Naive B cell (primary cell): Measurements from ENCODE around the gene RNMT. TPM values are rescaled to one million over a fixed set of nuclear protein-coding genes. Genes with fewer than 3 reads are reported as not detected.

ENCODE experiments used
- ATAC-seq, 2 donors: fragments of 150-1000 bp; cut with Tn5 transposase; 2 replicates each; pipeline ENCODE4 v1.10.0; 2021; ENCODE audit warnings: low read depth in 2 of 2, mild to moderate bottlenecking in 2 of 2, moderate library complexity in 2 of 2
- DNase-seq: peaks from one replicate; pipeline ENCODE4 v3.0.0; 2022
- H3K27ac Mint-ChIP-seq, 6 donors: one replicate each; pipeline ENCODE4 v1.8.0; 2020 to 2022; ENCODE audit warnings: mild to moderate bottlenecking in 6 of 6, mixed read lengths in 6 of 6, moderate library complexity in 5 of 6, inconsistent platforms in 2 of 6
- H3K27me3 Mint-ChIP-seq, 3 donors: one replicate each; pipeline ENCODE4 v1.8.0; 2021 to 2022; ENCODE audit warnings: mixed read lengths in 3 of 3, mild to moderate bottlenecking in 1 of 3
- H3K36me3 Mint-ChIP-seq, 2 donors: one replicate each; pipeline ENCODE4 v1.8.0; 2020 to 2022; ENCODE audit warnings: mixed read lengths in 2 of 2, inconsistent platforms in 1 of 2, mild to moderate bottlenecking in 1 of 2
- H3K4me1 Mint-ChIP-seq, 3 donors: one replicate each; pipeline ENCODE4 v1.8.0; 2020 to 2022; ENCODE audit warnings: mixed read lengths in 3 of 3, inconsistent platforms in 1 of 3, mild to moderate bottlenecking in 1 of 3, moderate library complexity in 1 of 3
- H3K4me3 Mint-ChIP-seq, 8 donors: one replicate each; pipeline ENCODE4 v1.8.0; 2020 to 2022; ENCODE audit warnings: mild to moderate bottlenecking in 8 of 8, mixed read lengths in 8 of 8, moderate library complexity in 8 of 8, inconsistent platforms in 2 of 8
- H3K9me3 Mint-ChIP-seq, 7 donors: one replicate each; pipeline ENCODE4 v1.8.0; 2020 to 2022; ENCODE audit warnings: mixed read lengths in 7 of 7, mild to moderate bottlenecking in 5 of 7, inconsistent platforms in 2 of 7, moderate library complexity in 1 of 7
- polyA plus RNA-seq, 6 donors: library from polyadenylated mRNA; unstranded; fragments of 300-500 nt; fragmentation: Illumina TruSeq; gene quantifications; one replicate each; pipeline ENCODE4 v1.2.3, GENCODE V29; 2021; ENCODE audit warnings: low read depth in 6 of 6

The RNMT gene
- polyA plus RNA-seq, 6 donors from 2014 or later = 53.0 to 118 (median 104) TPM

DNA sequence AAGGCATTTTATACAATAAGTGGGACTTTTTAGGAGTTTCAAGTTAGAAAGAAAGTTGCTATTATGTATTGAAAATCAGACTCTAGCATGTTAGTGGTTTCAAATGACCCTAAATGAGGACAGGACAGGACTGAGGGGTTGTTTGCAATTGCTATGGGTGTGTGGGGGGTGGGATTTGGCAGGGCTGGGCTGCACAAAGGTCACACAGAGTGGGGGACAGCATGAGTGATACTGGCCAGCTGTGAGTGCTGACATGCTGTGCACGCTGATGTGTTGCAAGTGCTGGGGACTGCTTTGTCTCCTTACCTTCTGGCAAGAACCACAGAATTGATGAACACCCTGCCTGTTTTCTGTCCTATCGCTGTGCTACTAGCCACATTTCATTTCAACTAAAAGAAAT lies 29.8 kb downstream of the RNMT start:
- no peak overlapping the region for H3K4me3 Mint-ChIP-seq
- no peaks in the 10 kb centered on the region for H3K4me1 Mint-ChIP-seq
- H3K9me3 Mint-ChIP-seq = no peaks in the 10 kb centered on the region
- no peak for ATAC-seq
- no peak for DNase-seq
- no peaks in the 10 kb centered on the region for H3K27me3 Mint-ChIP-seq
- H3K27ac Mint-ChIP-seq = no peak overlapping the region
- peaks cover 44 to 50% of the 10 kb centered on the region in 2 donors for H3K36me3 Mint-ChIP-seq

DNA sequence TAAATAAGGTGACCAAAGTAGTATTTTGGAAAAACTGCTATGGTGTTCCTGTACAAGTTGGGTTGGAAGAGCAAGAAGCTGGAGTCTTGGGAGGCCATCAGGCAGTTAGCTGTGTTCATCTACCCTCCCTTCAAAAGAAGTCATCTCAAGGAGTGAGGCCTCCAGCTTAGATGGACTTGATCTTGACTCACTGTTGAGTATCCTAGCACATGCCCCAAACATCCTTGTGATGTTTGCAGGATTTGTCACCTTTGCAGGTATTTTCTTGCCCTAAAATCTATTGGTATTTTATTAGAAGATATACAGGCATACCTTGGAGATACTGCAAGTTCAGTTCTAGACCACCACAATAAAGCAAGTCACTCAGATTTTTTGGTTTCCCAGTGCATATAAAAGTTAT lies 30.2 kb downstream of the RNMT start:
- no peaks in the 10 kb centered on the region for H3K4me1 Mint-ChIP-seq
- H3K36me3 Mint-ChIP-seq = peaks cover 42 to 47% of the 10 kb centered on the region in 2 donors
- no peak for ATAC-seq

DNA sequence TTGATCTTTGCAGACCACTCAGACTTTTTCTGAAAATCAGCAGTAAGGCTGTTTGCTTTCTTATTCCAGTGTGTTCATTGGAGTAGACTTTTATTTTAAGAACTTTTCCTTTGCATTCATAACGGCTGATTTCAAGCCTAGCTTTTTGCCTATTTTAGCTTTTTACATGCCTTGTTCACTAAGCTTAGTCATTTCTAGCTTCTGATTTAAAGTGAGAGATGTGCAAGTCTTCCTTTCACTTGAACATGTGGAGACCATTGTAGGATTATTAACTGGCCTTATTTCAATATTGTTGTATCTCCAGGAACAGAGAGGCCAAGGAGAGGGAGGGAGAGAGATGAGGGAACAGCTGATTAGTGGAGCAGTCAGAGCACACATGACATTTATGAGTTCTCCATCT lies 32.1 kb downstream of the RNMT start:
- Mint-ChIP-seq H3K4me3 (no peak overlapping the region), H3K27ac (no peak overlapping the region), H3K9me3 (peaks cover 0 to 3% (median 0%) of the 10 kb centered on the region in 7 donors), H3K27me3 (no peaks in the 10 kb centered on the region), H3K4me1 (peaks cover 0 to 5% (median 0%) of the 10 kb centered on the region in 3 donors), H3K36me3 (peaks cover 53 to 57% of the 10 kb centered on the region in 2 donors)
- no peak for DNase-seq
- ATAC-seq = no peak

More for the DNA sequence above, 30.2 kb downstream of the RNMT start:
- Mint-ChIP-seq H3K9me3 (no peaks in the 10 kb centered on the region), H3K4me3 (no peak overlapping the region), H3K27ac (no peak overlapping the region), H3K27me3 (no peaks in the 10 kb centered on the region)
- DNase-seq = no peak

DNA sequence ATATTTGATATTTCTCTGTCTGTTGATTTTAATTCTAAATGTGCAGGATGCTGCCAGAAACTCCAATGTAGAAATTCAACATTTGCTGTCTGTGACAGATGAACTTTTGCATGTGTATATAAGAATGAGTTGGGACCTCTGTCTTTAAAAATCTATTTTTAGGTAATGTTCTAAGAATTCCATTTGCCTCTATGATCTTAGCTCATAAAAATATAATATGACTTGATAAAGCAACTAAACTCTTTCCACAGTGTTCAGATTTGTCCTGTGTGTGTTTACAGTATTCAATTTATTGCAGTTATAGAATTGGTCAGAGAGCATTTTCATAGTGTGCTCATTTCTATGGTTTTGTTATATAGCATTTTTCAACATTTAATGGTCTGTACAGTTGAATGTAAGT lies 33.6 kb downstream of the RNMT start:
- Mint-ChIP-seq H3K4me1 (peaks cover 0 to 5% (median 0%) of the 10 kb centered on the region in 3 donors), H3K27me3 (no peaks in the 10 kb centered on the region), H3K9me3 (peaks cover 5 to 12% (median 7%) of the 10 kb centered on the region in 7 donors), H3K27ac (no peak overlapping the region), H3K4me3 (no peak overlapping the region), H3K36me3 (peaks cover 55 to 56% of the 10 kb centered on the region in 2 donors)
- no peak for ATAC-seq
- no peak for DNase-seq

DNA sequence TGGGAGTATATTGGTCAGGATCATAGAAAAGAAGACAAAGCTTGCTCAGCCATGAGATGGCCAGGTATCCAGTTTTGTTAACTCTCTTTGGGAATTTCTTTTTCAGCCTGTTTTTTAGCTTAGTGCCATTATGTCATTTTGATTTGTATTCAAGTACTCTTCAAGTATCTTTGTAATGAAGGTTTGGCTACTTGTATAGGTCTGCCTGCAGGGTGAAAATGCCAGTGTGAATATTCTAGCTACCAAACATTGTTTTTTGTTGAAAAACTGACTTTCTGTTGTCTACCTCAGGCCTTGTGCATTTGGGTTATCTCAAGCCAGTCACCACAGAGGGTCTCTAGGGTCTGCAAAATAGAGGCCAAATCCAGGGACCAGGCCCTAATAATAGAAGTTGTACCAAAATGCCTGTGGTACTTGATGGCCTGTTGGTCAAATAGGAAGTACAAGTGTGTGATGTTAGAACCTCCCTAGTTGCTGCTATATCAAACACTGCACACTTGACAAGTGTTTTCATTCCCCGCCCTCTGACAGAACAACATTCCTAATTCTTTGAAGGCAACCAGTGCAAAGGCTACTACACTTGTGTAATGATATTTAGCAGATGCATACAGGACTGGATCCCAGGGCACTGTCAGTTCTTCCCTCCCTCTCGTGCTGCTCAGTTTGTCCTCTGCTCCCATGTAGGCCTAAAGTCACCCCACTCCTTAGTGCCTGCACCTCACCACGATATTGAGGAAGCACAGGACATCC lies 36.4 kb downstream of the RNMT start:
- H3K4me1 Mint-ChIP-seq = peaks cover 0 to 5% (median 0%) of the 10 kb centered on the region in 3 donors
- H3K27ac Mint-ChIP-seq = peak overlapping the region in 1 of 6 donors; percentile 40
- H3K9me3 Mint-ChIP-seq = peaks cover 12 to 38% (median 28%) of the 10 kb centered on the region in 7 donors
- H3K4me3 Mint-ChIP-seq = peak overlapping the region in 1 of 8 donors; percentile 30
- DNase-seq (no peak), ATAC-seq (no peak)
- peaks cover 37 to 44% of the 10 kb centered on the region in 2 donors for H3K36me3 Mint-ChIP-seq
- H3K27me3 Mint-ChIP-seq = no peaks in the 10 kb centered on the region

DNA sequence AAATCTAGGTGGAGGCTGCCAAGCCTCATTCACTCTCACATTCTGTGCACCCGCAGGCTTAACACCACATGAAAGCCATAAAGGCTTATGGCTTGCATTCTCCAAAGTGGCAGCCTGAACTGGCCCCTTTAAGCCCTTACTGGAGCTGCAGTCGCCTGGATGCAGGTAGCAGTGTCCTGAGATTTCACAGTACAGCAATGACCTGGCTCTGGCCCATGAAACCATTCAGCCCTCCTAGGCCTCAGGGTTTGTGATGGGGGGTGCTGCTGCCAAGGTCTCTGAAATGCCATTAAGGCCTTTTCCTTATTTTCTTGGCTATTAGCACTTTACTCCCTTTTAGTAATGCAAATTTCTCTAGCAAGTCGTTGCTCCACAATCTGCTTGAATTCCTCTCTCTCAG lies 48.6 kb downstream of the RNMT start:
- ATAC-seq (no peak), DNase-seq (no peak)
- Mint-ChIP-seq H3K36me3 (no peaks in the 10 kb centered on the region), H3K9me3 (peaks cover 4 to 20% (median 9%) of the 10 kb centered on the region in 7 donors), H3K4me1 (no peaks in the 10 kb centered on the region), H3K27ac (no peak overlapping the region), H3K4me3 (no peak overlapping the region), H3K27me3 (peaks cover 11 to 13% (median 12%) of the 10 kb centered on the region in 3 donors)

DNA sequence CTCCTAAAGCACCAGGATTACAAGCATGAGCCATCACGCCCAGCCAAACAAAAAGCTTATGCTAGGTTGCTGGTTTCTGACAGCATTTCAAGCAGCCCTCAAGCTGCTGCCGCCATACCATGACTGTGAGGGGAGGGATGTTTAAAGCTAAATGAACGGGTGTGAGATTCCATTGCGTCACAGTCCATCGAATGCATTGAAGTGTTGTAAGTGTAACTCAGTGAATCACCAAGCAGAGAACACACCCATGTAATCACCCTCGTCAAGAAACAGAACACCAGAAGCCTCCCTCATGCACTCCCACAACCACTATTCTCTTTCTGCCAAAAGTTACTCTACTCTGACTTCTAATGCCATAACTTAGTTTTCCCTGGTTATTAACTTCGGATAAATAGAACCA lies 64.7 kb downstream of the RNMT start:
- Mint-ChIP-seq H3K27me3 (peaks cover 7 to 22% (median 13%) of the 10 kb centered on the region in 3 donors), H3K4me3 (no peak overlapping the region), H3K9me3 (peaks cover 0 to 13% (median 8%) of the 10 kb centered on the region in 7 donors), H3K4me1 (no peaks in the 10 kb centered on the region), H3K36me3 (no peaks in the 10 kb centered on the region), H3K27ac (no peak overlapping the region)
- DNase-seq (no peak), ATAC-seq (no peak)

DNA sequence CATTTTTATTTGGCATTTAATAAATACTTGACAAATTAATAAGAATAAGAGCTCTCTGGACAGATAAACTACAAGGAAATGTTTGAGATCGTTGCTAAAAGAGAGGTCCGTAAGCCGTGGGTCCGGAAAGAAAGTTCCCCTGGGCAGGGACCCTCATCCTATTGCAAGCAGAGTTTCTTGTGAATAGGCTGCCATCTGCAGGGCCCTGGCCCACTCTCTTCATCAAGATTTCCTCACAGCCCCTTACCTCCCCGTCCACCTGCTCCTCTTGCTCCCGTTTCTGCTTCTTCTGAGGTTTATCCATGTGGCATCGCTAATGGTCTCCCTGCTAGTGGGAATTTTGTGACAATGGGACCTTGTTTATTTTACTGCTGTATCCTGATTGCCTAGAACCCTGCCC lies 67.3 kb downstream of the RNMT start:
- no peak overlapping the region for H3K27ac Mint-ChIP-seq
- H3K4me1 Mint-ChIP-seq = no peaks in the 10 kb centered on the region
- H3K9me3 Mint-ChIP-seq = peaks cover 0 to 4% (median 0%) of the 10 kb centered on the region in 7 donors
- no peaks in the 10 kb centered on the region for H3K36me3 Mint-ChIP-seq
- ATAC-seq = no peak
- H3K27me3 Mint-ChIP-seq = peaks cover 17 to 43% (median 30%) of the 10 kb centered on the region in 3 donors
- H3K4me3 Mint-ChIP-seq = no peak overlapping the region
- no peak for DNase-seq

DNA sequence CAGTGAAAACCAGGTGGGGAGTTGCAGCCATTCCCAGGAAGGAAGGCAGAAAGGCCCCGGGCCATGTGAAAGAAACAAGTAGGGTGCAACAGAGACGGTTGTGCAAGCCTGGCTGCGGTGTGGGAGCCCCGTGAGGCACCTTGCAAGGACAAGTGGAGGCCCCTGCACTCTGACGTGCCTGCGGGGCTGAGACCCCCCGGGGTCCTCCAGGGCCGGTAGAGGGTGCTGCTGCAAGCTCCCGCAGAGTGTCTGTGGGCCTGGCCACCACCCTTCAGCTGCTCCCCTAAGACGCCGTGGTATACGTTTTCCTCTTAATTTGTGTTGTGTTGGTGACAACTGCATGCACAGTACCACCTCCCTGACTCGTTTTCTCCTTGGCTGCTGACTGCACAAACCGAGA lies 70.0 kb downstream of the RNMT start:
- ATAC-seq = no peak
- no peak for DNase-seq
- H3K9me3 Mint-ChIP-seq = peaks cover 0 to 4% (median 0%) of the 10 kb centered on the region in 7 donors
- H3K4me1 Mint-ChIP-seq = peaks cover 5 to 7% (median 5%) of the 10 kb centered on the region in 3 donors
- no peak overlapping the region for H3K27ac Mint-ChIP-seq
- H3K27me3 Mint-ChIP-seq = peaks cover 13 to 49% (median 48%) of the 10 kb centered on the region in 3 donors
- no peaks in the 10 kb centered on the region for H3K36me3 Mint-ChIP-seq
- no peak overlapping the region for H3K4me3 Mint-ChIP-seq

DNA sequence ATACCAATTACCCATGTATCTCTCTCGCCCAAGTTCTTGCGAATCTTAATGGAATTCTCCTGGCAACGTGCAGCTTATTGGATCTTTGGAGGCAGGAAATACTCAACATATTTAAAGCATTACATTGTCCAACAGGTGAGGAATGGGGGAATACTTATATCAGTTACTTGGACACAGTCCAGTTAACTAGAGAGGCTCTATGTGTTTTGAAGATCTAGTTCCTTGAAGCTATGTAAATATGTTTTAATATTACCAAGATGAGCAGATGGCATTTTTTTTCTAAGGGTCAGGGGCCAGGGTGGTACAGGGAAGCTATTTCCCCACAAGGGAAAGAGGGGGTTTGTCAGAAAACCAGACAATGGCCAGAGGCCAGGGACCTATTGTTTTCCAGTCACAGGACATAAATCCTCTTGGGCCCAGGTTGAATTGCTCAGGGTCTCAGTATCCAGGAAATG lies 70.7 kb downstream of the RNMT start:
- DNase-seq = no peak
- Mint-ChIP-seq H3K27me3 (peaks cover 16 to 52% (median 50%) of the 10 kb centered on the region in 3 donors), H3K4me1 (peaks cover 5 to 8% (median 6%) of the 10 kb centered on the region in 3 donors), H3K36me3 (no peaks in the 10 kb centered on the region), H3K27ac (no peak overlapping the region), H3K4me3 (no peak overlapping the region), H3K9me3 (peaks cover 0 to 4% (median 0%) of the 10 kb centered on the region in 7 donors)
- ATAC-seq = no peak

DNA sequence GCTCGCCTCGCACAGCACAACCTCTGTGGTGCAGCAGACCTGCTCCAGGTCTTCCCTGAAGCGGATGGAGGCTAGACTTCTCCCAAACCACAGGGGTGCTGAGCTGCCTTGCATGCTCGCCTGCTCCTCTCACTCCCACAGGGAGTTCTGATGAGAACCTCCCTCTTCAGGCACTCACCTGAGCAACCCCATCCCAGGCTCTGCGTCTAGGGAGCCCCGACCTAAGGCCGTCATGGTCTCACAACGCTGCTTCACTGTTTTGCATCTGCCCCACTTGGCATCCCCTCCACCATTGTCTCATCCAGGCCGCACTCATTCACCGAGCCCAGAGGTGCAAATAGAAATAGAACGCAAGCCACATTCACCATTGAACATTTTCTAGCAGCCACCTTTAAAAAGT lies 72.9 kb downstream of the RNMT start:
- peaks cover 5 to 8% (median 6%) of the 10 kb centered on the region in 3 donors for H3K4me1 Mint-ChIP-seq
- ATAC-seq (no peak), DNase-seq (no peak)
- H3K9me3 Mint-ChIP-seq = peaks cover 0 to 4% (median 0%) of the 10 kb centered on the region in 7 donors
- H3K27me3 Mint-ChIP-seq = peaks cover 21 to 69% (median 68%) of the 10 kb centered on the region in 3 donors
- no peak overlapping the region for H3K4me3 Mint-ChIP-seq
- peak overlapping the region in 1 of 6 donors; percentile 13 for H3K27ac Mint-ChIP-seq
- no peaks in the 10 kb centered on the region for H3K36me3 Mint-ChIP-seq

DNA sequence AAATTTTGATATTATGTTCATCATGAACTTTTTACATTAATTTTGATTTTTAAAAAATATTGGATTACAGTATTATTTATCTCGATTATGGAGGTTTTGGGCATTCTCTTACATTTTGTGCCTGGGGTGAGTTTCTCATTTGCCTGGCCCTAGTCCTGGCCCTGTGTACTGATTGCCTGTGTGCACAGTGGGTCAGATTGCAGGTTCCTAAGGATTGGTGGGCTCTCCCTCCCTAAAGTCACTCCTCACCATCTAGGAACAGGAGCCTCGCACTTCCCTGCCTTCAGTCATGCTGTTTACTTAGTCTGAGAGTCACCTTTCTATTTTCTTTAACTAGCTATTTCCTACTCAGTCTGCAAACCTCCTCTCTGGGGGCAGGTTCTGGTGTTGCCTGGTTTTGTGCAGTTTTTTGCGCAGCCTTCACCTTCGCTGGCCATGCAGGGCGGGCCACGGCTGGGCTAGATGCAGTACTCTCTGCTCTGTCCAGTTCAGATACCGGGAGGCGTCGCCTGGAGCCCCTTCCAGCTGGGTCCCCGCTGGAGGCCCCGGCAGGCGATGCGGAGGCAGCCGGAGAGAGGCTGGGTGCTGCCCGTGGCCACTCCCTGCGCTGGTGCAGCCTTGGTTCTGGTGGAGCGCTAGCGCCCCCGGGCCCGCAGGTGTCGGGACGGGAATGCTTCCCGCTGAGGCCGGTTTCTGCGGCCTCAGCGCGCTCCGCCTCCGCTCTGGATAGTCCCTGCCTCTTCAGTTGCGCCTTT lies 74.2 kb downstream of the RNMT start:
- Mint-ChIP-seq H3K4me1 (peaks cover 5 to 8% (median 6%) of the 10 kb centered on the region in 3 donors), H3K4me3 (peak overlapping the region in 4 of 8 donors; percentile 5 to 72 (median 56))

DNA sequence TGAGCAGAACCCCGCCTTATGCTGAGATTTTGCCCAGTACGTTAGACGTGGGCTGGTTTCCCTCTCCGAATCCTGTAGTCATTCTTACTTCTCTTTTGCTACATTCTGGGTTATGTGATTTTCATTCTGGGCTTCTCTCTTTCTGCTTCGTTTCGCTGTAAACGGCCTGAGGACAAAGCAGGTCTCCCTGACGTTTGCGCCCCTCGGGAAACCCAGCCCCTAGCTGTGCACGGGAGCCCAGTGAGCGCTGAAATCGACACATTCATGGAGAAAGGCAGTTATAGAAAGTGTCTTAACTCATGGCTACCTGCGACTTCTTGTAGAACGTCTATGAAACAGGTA lies 74.8 kb downstream of the RNMT start:
- DNase-seq (no peak), ATAC-seq (peak in 1 of 2 donors; percentile 28)
- peaks cover 25 to 87% (median 81%) of the 10 kb centered on the region in 3 donors for H3K27me3 Mint-ChIP-seq
- H3K36me3 Mint-ChIP-seq = peaks cover 0 to 5% of the 10 kb centered on the region in 2 donors
- H3K4me1 Mint-ChIP-seq = peaks cover 5 to 8% (median 6%) of the 10 kb centered on the region in 3 donors
- peaks cover 0 to 4% (median 2%) of the 10 kb centered on the region in 7 donors for H3K9me3 Mint-ChIP-seq
- H3K27ac Mint-ChIP-seq = peak overlapping the region in 1 of 6 donors; percentile 16
- H3K4me3 Mint-ChIP-seq = peak overlapping the region in 4 of 8 donors; percentile 5 to 72 (median 56)

More for the DNA sequence above, 74.2 kb downstream of the RNMT start:
- peak overlapping the region in 1 of 6 donors; percentile 16 for H3K27ac Mint-ChIP-seq
- peaks cover 21 to 81% (median 81%) of the 10 kb centered on the region in 3 donors for H3K27me3 Mint-ChIP-seq
- H3K36me3 Mint-ChIP-seq = peaks cover 0 to 5% of the 10 kb centered on the region in 2 donors
- peak in 1 of 2 donors; percentile 39 for ATAC-seq
- DNase-seq = no peak
- peaks cover 0 to 4% (median 2%) of the 10 kb centered on the region in 7 donors for H3K9me3 Mint-ChIP-seq
